COR-L47 (cell line): Measurements from ENCODE around the gene COL4A1.

Source experiments
- DNase-seq: peaks from one replicate; lab custom pipeline; 2025; lab: John Stamatoyannopoulos, UW

The COL4A1 gene

DNA sequence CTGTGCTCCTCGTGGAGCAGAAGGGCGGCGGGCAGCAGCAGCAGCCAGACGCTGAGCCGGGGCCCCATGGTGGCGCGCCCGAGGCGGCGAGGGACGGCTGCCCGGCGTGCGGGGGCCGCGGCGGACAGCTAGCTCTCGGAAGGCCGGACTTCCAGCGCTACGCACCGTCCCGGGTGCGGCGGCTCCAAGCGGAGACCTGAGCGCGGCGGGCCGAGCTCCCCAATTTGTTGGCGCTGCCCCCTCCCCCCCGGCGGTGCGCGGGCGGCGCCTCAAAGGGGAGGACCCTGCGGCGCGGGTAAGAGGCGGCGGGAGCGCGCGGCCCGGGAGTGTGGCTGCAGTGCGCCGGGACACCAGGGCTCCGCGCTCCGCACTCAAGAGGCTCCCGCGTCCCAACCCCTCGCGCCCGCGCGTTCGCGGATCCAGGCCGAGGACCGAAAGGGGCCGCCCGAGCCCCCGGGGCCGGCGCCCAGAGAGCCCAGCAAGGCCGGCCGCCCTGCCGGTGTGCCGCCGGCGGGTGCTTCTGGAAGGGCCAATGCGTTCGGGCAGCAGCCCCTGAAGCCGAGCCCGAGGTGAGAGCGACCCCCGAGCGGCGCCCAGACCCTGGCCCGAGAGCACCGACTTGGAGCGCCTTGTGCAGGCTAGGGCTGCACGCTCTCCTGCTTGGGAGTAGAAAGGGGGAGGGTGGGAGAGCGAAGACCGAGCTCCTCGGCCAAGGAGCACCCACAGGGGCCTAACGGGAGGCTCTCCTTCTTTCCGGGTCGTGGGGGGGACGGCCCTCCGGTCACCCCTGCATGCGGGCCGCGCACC, at the start of gene COL4A1, which contains the start of gene COL4A2:
Gene COL4A1 (minus strand): TSS at position 198 of the 807 bp plus-strand sequence. CDS start 130 bp downstream, at position 68.
Gene COL4A2 (plus strand): TSS at position 325 of the 807 bp plus-strand sequence. CDS start 620 bp downstream, outside the sequence.
- DNase-seq = peak; percentile 62

DNA sequence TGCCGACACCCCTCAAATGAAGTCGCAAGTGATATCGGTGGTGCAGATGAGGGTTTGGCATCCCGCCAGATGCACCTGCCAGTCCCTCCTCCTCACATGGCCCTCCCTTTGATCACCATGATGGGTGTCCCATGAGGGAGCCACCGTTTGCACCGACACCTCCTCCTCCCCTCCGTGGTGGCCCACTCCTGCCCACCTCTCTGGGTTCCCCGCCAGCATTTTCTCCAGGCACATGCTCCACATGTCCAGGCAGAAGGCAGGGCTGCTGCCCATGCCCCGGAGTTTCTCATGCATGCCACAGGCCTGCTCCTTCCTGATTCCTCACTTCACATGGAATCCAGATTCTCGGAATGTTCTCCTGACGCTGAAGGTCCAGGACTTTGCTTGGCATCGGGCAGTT, 49.4 kb upstream of the COL4A1 start:
- DNase-seq = no peak

DNA sequence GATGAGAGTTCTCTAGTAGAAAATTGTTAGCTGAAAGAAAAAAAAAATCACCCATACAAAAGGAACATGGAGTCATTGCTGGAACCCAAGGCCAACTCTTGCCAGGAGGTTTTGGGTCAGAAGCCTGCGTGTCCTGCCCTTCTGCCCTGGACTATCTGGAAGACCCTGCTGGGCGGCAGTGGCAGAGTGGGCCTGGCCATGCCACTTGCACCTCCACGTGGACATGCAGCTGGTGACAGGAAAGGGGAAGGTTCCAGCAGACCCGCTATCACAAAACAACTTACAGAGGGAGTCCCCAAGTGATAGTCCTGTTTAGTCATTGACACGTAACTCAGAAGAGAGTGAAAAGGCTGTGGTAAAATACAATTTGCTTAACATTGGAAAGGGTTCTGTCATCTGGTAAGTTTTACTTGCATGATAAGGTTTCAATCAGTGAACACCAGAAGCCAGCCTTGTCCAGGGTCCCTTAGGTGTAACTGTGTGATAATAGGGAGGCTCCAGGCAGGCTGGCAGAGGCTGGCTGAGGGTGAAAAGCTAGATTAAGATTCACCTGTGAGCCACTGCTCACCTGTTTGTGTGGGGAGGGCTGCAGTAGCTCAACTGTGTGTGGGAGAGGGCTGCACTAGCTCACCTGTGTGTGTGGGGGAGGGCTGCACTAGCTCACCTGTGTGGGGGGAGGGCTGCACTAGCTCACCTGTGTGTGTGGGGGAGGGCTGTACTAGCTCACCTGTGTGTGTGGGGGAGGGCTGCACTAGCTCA, 47.9 kb upstream of the COL4A1 start:
- DNase-seq = no peak

DNA sequence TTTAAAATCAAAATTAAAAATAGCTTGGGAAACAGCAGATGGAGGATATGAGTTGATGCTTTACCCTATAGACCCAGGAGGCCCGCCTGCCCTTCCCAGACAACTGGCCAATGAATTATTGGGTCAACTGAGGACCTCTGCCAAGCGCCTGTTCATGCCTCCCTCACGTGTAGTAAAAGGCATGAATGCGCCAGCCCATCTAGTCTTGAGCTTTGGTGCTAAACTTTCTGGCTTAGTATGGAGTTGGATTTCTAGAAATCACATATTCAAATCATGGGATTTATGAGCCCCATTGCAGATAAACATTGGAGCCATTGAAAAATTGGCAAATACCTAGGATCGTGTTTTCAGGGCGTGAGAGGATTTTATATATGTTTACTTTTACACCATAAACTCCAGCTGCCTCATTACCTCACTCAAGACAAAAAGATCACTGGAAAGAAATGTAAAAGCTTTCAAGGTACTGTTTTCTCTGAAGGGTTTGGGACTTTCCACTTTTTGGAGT, 47.2 kb upstream of the COL4A1 start:
- DNase-seq = no peak

DNA sequence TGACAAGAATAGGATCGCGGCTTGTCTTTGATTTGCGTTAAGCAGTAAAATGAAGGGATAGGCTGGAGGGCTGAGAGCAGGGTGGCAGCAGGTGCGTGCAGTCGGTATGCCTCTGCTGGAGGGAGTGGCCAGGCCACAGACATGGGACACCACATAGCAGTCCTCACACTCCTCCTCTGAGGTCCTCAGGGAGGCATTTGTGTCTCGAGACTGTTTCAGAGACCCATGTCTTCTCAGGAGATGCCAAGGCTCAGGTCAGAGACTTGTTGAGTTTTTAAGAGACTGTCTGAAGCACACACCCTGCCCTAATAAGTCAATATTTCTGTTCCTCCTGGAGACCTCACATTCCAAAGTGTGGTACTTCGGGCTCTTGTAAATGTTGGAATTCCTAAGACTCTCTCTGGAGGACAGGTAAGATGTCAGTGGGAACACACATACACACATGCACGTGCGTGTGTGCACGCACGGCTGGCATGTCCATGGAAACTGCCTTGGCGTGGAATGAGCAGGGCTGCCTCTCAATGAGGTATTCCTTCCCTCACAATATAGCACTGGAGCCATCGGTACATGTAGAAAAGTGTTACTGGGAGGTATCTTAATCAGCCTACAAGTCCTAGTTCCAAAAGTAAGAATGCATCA, 46.5 kb upstream of the COL4A1 start:
- DNase-seq = no peak

DNA sequence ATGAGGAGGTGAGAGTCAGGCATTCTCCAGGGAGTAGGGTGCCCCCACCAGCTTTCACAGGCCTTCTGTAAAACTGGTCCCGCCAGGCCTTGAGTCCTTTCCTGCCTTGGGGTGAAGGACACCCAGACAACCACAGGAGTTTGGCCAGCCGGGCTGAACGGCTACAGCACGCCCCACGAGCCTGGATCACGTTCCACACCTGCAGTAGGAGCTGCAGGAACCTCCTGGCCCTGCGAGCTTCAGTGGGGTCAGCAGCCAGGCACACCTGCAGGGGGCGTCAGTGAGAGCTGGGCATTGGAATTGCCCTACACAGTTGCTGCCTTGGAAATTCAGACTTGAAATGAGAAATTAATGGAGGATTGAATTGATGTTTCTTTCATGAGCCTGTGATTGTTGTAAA, 45.8 kb upstream of the COL4A1 start:
- DNase-seq = no peak

DNA sequence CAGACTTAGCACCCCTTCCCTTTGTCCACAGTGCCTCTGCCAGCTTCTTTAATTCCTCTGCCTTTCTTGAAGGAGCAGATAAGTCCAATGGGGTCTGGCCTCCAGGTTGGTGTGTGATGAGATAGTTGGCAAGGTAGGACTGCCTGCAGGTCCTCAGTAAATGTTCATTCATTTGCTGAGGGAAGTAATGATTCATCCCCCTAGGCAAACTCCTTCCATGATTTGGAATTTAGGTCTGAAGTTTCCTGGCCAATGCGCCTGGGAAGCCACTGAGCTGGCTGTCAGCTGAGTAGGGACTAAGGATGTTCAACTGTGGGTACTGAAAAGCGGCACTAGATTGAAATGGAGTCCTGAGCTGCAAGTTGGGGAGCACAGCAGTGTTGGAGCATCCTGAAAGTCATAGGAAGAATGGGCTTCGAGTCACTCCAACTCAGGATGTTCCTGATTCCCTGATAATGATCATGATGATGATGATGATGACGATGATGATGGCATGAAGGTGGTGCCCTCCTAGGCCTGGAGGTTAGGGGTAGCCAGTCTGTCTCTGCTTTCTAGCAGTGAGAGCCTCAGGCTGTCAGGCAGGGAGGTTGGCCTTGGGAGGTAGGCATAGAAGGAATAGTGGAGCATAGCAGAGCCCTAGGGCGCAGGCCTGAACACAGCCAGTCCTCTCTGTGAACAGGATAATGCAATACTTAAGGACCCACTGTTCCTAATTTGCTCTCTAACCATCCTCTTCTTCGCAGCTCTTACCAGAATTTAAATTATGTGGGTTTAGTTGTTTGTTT, 44.9 kb upstream of the COL4A1 start:
- DNase-seq = no peak

DNA sequence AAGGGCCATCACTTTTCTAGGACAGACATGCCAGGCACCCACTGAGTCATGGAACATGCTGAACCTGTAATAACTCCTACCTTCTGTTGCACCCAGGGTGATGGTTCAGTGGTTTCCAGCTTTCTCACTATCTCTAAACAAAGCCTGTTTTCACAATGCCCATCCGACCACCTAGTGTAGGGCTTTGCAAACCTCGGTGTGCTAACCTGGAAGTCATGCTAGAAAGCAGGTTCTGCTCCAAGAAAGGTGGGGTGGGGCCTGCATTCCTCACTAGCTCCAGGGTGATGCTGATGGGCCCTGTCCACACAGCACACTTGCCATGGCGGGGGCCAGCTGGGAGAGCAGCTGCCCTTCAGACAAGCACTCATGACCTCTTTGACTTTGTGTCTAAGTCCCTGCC, 43.6 kb upstream of the COL4A1 start:
- no peak for DNase-seq

DNA sequence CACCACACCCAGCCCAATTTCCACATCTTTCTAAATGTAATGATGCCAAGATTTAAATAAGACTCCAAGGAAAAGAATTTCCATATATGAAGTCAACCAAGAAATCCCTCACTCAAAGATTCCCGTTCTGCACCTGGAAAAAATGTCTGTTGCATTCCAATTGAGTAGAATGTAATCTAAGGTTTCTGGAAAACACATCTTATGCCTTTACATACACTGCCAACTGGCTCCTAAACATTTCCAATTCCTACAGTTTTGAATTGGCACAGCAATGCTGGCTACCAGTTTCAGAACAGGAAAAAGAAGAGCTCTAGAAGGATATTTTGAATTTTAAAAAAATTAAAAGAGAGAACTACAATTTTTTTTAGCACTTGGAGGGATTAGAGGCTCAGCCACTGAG, 43.1 kb upstream of the COL4A1 start:
- no peak for DNase-seq

DNA sequence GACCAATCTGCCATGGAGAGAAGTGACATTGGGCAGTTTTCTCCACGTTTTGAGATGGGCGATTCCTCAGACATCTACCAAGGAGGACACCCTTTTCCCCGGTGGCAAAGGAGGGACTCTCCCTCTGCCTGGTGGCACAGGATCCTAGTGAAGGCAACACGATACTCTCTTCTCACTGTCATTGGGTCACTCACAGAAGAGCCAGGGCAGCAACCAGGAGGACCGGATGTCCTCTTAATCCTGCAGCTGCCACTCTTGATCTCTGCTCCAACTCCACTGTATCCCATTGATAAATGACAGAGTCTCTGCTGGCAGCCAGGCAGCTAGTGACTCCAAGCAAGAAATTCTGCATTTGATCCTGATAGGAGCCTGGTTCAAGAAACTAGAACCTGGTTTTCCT, 42.3 kb upstream of the COL4A1 start:
- DNase-seq = no peak

DNA sequence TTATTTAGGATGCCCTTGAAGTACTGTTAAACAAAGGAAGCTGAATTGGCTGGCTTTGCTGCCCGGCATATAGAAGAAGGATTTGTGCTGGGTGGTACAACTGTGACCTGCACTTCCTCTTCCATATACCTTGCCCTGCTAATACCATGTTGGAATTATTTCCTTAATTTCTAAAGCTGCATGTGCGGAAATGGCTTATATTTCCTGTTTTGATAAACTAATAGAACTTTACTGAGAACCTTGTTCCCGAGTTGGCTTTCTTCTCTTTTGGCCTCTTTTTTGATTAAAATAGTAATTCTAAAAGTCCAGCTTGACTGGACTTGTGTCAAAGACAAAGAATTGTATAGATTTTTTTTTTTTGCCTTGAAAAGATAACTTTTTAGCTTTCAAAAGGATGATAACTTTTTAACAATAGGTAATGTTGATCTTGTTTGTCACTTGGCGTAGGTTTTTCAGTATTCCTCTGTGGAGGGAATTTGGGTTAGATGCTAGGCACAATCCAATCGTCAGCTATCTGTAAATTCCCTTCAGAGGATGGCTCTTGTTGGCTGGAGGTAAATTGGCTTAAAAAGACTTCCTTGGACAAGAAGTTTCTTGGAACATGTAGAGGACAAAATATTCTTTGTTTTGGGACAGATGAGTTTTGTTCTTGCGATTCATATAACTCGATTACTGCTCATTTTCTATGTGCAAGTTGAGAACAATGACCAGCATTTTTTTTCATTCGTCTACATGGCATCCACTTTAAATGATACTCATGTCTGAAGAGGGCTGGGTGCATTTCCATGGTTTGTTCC, 41.5 kb upstream of the COL4A1 start:
- no peak for DNase-seq

DNA sequence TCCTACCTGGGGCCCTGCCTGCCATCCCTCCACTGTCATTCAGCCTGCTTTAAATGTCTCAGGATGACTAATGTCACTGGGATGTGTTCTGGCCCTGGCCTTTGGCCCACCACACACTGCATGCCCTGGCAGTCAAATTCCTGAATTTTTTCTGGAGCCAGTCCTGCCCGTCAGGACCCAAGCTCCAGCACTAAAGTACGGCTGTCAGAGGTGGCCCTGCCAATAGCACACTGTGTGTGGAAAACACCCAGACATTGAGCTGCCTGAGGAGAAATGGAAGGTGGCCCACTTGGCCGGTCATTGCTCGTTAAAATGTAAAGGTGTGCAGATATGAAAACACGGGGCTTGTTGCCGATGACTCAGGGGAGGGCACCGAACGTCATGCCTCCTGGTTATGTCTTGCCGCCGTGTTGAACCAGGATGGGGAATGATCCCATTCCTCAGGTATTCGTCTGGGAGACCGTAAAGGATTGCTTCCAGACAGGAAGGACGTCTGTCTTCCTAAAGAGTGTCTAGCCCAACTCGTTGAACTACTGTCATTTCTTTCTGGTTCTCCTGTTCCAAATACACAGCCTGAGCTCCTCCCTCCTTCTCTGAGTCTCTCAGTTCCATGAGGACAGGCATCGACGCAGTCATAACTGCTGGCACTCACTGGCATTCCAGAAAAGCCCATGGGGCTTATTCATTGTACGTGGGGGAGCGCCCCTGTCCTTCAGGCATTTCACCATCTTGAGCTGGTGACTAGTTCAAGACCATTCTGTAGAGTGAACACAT, 40.8 kb upstream of the COL4A1 start:
- DNase-seq = no peak

DNA sequence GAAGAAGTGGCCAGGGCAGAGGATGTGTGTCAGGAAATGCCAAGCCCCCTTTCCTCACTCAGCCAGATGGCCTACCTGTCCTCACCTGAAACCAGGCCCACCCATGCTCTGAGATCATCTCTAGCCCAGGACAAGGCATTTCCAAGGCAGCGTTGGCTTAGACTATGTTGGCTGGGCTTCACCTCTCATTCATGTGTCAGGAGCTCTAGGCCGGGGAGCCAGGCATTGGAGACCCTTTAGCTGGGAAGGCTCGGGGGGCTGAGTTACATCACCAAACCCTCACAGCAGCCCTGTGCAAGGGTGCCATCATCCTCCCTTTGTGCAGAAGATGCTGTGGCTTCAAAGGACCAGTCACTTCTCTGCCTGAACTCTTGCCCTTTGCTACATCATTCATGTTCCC, 40.1 kb upstream of the COL4A1 start:
- no peak for DNase-seq

DNA sequence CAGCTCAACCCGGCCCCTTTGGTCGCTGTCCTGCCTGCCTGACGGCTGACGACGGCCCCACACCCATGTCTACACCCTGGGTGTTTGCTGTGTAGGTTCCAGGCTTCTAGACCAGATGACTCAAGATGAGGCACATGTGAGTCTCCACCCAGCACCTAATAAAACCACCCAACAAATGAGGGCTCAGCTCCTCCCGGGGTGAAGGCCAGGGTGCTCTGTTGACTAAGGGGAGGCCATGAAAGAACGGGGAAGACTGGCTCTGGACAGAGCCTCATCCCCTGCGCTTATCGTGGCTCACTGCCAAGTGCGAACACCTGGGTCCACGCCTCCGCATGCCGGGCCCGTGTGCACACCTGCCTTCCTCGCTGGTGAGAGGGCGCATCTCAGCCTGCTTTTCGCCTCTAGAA, 39.7 kb upstream of the COL4A1 start:
- DNase-seq = peak; percentile 91

DNA sequence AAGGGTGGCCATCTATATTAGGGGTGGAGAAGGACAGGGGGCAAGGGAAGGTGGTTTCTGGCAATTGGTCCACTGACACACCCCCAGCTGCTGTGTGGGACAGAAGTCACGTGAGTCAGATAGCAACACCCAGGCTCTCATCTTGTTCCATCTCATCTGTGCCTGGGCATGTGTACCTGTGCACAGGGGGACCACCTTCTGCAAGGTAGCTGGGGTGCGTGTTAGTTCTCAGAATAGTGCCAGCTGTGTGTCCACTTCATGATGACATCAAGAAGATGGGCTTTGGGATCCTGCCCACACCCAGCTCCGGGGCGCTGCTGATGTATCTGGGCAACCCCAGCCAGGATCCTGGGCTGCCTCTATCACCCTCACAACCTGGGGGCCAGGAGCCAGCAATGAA, 38.7 kb upstream of the COL4A1 start:
- no peak for DNase-seq

DNA sequence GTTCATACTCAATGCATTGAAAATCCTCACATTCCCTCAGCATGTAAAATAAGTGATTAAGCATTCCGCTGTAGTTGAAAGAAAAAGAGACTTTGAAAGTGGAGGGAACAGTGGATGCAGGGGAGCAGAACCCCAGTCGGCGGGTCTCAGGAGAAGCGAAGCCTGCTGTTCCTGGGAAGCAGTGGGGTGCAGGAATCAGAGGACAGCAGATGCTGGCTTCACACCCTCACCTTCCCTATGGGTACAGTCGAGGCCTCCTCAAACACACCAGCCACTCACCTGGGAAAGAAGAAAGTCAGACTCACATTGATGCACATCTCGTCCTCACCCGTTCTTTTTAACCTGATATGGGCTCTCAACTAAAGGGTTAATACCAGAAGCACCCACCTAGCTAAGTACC, 38.3 kb upstream of the COL4A1 start:
- no peak for DNase-seq

DNA sequence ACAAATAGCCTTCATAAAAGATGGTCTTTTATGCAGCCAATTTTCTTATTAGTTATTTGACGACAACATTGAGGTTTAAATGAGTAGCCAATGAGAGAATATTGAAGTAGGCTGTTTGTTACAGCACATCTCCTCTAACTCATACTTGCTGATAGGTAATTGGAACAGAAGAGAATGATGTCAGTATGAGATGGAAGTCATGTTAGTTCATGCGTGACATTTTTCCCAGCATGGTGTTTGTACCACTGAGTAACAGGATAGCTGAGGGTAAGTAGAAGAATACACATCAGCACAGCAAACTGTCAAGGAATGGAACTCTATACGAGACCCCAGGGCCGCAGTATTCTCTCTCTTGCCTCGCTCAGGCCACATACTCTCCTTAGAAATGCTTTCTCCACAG, 37.4 kb upstream of the COL4A1 start:
- no peak for DNase-seq

DNA sequence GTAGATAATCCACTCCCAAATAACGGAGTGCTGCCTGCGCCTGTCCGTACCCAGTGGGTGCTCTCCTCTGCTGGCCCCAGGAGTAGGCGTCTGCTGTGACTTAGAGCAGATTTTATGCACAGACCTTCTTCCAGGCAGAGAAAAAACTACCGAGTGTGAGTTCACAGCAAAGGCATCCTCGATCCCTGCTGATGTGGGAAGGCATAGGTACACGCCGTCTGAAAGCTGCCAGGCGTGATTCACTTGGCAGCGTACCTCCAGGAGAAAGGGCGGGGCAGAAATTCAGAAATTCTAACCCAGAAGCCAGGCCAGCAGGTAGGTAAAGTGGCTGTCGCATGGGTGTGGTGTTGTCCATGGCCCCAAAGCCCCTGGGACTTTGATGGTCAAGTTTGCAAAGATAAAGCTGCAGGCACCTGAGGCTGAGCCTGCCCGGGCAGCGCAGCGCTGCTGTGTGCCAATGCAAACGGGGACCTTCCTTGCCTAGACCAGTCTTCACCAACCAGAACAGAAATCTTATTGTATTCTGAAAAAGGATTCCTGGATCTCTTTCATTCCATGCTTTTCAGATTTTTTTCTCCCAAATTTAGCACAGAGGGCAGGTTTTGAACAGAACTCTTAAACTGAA, 36.4 kb upstream of the COL4A1 start:
- DNase-seq = no peak

DNA sequence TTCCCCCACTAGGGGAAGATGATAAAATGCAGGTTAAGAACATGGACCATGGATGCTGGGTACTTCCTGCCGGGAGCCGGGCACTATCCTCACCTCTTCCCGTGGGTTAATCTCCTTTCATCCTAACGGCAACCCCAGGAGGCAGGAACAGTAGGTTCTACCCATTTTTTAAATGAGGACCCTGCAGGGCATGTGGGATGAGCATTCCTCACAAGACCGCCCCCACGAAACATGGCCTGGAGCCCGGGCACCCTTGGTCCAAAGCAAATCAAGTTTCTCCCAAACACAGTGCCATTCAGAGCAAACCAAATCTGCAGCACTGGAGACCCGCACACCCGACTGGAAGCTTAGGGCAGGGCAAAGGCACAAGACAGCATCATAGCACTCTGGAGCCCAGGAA, 35.5 kb upstream of the COL4A1 start:
- DNase-seq = no peak
